ENCODE measurements around the gene SLC38A10.

SLC38A10 gene

DNA sequence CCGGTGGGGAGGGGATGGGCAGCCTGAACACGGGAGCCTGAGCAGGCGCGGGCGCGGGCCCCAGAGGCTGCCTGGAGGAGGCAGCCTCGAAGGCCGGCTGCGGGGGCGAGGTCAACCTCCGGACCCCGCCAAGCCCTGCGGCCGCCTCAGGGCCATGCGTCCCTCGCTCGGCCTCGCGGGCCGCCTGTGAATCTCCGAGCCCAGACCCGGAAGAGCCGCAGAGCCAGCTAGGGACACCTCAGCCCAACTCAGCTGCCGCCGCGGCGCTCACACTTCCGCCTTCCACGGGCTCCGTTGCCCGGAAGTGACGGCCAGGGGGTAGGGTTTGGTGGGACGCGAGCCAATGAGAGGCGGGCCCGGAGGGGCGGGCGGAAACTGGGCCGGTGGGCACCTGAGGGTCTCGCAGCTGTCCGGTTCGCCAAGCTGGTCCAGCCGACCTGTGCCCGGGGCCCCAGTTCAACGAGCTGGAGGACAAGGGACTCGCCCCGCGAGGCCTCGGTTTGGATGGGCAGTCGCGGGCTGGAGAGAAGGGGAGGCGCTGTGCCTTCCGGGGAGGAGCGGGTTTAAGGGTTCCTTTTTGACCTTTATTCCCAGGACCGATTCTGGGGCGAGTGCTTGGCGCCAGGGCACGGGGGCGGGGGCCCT lies at the start of gene SLC38A10:
TSS of gene SLC38A10 (minus strand) at position 277 of the 645 bp plus-strand sequence. CDS start 386 bp downstream, outside the sequence.
- peak; percentile 78 to 90 (median 86) for DNase-seq (ENCODE audit: low read depth in 4 of 4, low spot score in 1 of 4)

DNA sequence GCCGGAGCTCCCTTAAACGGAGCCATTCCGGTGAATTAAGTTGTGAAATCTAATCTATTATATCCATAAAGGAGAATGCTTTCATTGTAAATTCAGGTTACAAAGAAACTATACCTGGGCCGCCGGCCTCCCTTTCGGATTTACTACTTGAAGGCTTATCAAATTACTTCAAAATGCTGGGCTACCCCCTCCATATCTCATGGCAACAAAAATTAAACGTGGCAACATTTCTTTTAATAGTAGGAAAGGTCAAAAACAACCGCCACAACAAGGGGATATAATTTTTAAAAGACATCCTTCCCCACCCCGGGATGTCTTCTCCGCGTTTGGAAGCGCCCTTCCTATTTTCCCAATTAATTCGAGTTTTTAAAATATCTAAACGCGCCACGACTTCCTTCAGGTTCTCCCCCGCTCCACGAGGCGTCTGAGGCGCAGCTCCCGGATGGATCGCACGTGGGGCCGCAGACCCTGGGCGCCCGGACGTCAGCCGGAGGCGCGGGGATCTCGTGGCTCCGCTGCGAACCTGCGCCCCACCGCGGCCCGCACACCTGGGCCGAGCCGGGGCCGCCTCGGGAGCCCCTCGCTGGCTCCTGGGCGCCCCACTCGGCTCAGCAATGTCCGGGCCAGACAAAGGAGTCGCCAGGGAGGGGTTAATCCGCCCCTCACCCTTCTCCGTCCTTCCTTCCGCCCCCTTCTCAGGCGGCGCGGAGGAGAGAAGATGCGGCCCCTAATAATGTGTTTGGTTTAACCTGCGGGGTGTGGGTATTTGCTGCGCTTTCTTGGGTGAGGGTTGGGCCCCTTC lies 47.4 kb upstream of the SLC38A10 start:
- DNase-seq (ENCODE audit: low read depth in 4 of 4, low spot score in 1 of 4): no peak

DNA sequence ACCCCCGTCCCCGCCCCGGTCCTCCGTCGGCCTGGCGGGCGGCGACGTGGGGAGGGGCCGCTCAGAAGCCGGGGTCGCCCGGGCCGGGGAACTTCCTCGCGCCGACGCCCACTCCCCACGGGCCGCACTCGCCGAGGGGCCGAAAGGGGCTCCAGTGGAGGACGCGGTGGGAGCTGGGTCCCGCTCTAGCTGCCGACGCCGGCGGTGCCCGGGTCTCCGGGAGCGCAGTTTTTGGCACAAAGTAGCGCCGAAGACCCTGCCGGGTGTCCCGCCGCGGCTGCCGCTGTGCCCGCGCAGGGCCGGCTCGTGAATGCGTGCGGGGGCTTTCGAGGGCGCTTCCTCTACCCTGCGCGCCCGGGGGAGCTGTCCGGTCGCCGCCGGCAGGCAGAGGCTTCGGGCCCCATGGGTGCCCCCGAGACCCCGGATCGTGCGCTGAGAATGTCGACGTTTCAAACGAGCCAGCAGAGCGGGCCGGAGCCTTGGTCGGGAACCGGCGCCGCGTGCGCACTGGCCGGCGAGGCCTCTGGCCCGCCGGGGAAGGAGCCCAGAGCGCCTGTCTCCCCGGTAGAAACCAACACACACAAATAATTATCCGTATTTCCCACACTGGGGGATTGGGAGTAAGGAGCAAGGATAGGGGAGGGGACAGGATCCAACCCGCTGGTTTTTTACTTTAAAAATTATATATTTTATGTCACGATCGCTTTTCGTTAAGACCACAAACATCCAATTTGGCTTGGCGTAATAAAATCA lies 46.6 kb upstream of the SLC38A10 start:
- no peak for DNase-seq (ENCODE audit: low read depth in 4 of 4, low spot score in 1 of 4)

DNA sequence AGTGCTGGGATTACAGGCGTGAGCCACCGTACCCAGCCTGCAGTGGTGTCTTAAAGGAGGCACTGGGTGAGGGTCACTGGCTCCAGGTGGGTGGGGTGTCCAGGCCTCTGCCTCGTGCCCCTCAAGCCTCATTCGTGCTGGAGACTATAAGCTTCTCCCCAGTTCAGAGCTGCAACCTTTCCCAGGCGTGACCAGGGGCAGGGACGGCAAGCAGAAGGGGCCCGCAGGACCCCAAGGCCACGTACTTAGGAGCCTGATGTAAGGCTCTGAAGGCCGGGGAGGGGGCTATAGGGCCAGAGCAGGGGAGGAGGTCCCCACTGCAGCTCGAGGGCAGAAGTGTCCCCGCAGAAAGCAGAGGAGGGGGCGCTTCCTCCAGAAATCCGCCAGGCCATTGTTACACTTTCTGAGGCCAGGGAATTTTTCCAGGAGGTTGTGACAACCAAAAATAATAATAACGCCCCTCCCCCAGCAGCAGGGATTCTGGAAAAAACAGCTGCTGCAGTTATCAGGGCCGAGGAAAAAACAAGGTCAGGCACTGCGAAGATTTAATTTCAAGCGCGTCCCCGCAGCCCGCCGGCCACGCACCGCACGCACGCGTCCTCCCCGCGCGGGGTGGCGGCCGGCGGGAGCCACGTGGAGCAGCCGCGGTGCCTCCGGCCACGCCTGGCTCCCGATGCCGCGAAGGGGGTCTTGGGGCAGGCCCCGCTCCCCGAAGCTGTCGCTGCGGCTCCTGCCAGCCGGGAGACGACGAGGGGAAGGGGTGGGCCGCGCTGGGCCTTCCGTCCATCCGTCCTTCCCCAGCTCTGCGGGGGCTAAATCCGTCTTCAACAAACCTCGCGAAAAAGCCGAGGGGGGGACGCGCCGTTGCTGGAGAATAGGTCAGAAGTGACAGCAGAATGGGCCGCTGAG lies 45.8 kb upstream of the SLC38A10 start:
- no peak for DNase-seq (ENCODE audit: low read depth in 4 of 4, low spot score in 1 of 4)

DNA sequence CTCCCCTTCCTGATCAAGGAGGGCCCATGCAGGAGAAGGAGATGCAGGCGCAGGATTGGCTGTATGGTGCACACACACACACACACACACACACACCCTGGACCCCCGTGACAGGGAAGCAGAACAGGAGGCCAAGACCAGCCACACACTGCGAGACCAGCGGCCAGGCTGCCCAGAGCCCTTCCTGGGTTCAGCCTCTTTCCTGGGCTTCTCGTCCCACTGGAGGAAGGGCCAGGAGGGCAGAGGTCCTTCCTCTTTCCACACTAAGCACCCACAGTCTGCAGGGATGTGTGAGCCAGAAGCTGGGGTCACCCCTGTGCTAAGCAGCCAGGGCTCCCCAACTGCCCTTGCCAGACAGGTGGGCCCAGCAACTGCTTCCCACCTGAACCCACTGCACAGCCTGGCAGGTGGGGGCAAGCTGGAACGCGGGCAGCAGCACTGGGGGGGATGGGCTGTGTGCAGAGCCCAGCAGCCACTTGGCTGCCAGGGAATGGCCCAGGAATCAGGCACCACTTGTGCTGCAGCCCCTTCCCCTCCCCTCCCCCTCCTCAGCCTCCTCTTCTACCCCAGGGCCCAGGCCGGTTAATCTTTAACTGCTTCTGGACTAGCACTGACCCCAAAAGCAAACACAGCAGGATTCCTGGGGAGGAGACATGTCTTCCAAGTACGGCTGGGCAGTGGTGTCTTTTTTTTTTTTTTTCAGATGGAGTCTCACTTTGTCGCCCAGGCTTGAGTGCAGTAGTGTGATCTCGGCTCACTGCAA lies 44.6 kb upstream of the SLC38A10 start:
- DNase-seq (ENCODE audit: low read depth in 4 of 4, low spot score in 1 of 4): no peak

DNA sequence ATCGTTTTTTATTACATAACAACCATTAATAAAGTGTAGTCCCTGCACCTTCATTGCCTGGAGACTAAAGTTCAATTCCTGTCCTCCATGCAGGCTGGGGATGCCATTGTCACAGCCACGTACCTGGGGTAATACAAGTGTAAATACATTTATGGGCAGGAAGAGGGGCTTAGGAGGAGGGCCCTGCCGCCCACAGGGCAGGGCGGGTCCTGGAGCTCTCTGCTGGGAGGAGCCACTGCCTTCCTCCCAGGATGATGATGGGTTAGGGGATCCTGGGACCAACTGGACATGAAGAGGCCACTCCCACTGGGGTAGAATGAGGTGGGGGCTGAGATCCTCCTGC lies 44.1 kb upstream of the SLC38A10 start:
- no peak for DNase-seq (ENCODE audit: low read depth in 4 of 4, low spot score in 1 of 4)

DNA sequence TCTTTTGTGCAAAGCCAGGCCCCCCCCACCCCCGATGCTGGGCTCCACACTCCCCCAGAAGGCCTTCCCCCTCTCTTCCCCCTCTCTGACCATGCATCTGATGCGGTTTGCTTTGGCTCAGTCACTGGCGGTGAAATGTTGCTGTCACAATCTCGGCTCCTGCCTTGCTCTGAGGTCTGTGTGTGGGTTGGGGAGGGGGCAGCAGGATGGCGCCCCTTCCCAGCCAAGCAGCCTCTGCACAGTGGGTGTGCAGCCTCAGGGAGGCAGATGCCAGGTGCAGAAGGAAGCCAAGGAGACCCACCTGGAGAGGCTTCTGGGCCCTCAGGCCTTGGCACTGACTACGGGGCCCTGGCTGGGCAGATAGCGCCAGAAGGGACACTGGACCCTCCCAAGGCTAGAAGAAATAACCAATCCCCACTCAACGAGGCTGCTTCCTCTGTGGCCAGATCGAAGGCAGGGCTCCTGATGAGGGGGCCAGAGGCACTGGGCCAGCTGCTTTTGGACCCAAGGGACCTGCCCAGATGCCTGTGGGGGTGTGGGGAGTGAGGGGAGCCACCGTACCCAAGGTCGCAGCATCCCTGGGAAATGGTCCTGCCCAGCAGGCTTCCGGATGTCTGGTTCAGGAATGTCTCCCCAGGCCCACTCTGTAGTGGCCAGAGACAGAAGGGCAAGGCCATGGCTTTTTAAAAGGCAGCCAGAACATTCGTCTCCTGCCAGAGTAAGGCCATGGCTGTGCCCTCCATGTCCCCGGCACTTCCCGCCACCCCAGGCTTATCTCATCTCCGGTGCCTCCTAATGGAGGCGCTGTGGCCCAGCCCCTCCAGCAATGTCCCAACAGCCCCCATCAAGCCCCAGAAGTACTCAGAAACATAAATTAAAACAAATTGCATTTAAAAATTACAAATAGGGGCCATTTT lies 43.4 kb upstream of the SLC38A10 start:
- no peak for DNase-seq (ENCODE audit: low read depth in 4 of 4, low spot score in 1 of 4)

DNA sequence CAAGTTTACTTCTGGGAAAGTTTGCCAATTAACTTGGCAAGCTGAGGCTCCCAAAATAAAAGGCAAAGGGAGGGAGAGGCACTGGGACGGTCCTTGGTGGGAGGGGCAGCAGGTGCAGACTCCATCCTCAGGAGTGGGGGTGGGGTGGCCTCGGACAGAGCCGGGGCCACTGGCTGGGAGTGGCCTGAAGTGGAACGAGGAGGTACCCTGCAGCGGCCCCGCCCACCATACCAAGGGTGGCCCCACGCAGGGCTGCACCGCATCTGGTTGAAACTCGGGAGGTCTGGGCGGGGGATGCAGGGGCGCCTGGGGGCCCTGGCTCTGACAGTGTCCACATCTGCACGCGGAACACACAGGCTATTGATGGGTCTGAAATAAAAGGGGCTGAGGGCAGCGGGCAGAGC lies 42.4 kb upstream of the SLC38A10 start:
- DNase-seq (ENCODE audit: low read depth in 4 of 4, low spot score in 1 of 4): no peak

DNA sequence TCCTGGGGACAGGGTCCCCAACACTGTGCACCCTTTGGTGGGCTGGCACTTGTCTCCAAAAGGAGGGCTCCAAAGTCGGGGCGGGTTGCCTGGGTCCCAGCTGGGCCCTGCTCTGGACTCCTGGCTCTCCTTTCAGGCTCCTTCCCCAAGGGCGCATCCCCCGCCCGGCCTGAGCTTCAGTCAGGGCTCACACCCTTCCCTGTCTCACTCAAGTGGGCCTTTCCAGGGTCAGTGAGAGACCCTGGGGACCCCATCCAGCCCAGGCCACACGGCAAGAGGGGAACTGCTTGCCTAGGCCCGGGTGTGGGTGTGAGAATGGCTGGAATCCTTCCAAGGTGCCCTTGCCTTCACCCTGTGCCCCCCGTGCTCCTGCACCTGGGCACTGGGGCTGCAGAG lies 41.8 kb upstream of the SLC38A10 start:
- DNase-seq (ENCODE audit: low read depth in 4 of 4, low spot score in 1 of 4): no peak

DNA sequence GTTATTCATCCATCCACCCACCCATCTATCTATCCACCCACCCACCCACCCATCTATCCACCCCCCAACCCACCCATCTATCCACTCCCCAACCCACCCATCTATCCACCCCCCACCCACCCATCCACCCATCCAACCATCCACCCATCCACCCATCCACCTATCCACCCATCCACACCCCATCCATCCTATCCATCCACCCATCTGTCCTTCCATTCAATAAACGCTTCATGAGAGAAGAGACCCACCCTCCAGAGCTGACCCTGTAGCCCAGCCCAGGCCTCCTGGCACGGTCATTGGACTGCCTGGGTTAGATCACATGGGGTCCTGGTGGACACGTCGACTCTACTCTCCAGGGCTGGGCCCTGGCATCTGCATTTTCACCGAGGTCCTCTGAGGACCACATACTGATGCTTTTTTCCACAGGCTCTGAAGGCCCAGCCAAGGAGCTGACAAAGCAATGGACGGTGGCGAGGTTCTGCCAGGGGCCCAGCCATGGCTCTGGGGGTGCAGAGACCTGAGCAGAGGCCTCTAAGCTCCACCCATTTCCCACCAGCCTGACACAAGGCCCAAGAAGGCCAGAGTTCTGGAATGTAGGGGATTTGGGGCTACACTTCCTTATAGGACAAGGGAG lies 41.3 kb upstream of the SLC38A10 start:
- DNase-seq (ENCODE audit: low read depth in 4 of 4, low spot score in 1 of 4): no peak

DNA sequence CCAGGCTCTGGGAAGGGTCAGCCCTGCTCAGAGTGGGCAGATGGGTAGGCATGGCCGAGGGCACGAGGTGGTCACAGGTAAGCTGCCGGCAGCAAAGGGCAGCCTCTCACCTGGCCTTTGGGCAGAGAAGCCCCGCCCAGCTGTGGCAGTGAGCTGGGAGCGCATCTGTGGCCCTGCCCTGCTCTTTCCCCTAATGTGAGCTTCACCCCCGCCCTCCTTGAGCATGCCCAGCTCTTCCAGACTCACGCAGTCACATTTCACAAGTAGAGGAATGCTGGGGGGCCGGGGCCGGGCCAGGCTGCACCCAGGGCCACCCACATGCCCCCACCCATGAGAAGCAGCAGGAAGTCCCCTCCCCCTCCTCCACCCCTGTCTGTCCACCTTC lies 40.7 kb upstream of the SLC38A10 start:
- DNase-seq (ENCODE audit: low read depth in 4 of 4, low spot score in 1 of 4): no peak

DNA sequence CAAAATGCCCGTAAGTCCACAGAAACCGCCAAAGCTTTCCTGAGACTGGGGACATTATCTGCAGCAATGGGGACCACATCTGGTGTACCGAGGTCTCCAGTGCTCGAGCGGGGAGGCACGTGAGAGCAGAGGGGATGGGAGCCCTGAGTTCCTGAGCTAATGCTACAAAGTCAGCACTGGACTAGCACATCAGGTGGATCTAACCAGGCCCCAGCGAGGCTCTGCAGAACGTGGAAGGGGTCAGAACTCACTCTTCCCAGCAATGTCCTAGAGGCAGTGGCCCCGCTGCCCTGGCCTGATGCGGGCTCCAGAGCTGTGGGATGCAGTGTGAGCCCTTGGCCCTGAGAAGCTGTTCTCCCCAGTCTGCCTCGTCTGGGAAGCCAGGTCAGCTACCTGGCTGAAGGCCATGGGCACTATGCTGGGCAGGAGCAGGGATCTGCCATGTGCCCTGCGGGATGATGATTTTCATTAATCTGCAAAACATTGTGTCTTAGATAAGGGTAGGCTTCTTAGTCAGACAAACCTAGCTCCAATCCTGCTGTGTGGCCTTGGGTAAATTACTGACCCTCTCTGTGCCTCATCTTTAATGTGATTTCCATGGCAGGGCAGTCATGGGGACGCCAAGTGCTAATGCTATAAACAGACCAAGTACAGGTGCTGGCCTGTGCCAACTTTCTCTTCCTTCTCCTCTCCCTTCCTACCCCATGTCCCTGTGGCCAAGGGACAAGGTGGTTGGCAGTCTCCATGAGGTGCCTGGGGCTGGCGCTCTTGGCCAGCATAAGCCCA lies 40.1 kb upstream of the SLC38A10 start:
- DNase-seq (ENCODE audit: low read depth in 4 of 4, low spot score in 1 of 4): no peak

DNA sequence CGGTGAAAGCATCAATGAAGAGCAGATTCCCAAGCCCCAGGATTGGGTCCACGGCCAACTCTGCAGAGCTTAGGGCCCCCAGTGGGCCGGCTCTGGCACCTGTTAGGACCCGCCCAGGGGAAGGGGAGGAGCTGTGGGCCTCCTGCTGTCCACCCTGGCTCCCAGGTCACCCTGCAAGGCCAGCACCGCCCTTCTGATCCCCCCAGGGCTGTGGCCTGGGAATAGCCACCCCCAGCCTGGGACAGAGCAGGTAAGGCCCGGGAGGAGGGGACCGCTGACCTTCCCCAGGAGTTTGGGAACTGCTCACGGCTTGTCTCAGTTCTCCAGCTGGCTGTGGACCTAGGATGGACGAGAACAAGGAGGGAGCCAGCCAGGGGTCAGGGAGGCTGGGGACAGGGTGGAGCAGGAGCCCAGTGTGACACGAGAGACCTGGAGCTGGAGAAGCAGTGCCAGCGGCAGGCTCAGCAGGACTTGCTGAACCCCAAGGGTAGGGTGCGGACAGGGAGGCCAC lies 39.3 kb upstream of the SLC38A10 start:
- DNase-seq (ENCODE audit: low read depth in 4 of 4, low spot score in 1 of 4): no peak

DNA sequence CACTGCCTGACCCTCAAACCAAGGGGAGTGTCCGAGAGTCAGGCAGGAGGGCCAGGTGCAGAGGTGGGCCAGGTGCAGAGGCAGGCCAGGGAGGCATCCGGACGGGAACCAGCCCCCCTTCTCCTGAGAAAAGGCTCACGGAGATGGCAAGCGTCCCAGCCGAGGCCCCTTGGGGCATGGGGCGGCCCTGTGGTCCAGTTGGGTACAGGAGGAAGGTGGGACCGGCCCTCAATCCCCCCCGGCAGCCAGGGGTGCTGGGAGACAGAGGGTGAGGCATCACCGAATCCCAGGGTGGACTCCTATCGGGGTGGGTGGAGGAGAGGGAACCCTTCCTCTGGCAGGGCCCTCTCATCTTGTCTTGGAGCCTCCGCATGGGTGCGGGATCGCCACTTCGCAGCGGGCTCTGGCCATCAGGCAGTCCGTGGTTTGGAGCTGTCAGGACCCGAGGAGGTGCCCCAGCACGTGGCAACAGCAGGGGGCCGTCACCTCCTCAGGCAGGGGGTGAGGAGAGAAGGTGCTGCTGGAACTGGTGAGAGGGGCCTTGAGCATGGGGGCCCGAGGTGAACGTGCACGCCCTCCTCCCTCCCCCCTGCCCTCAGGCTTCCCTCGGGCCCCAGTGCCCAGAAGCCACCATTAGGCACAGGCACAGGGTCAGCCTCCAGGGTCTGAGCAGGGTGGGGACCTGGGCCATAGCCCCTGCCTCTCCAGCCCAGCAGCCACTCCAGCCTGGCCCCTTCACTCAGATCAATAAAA lies 38.7 kb upstream of the SLC38A10 start:
- no peak for DNase-seq (ENCODE audit: low read depth in 4 of 4, low spot score in 1 of 4)

DNA sequence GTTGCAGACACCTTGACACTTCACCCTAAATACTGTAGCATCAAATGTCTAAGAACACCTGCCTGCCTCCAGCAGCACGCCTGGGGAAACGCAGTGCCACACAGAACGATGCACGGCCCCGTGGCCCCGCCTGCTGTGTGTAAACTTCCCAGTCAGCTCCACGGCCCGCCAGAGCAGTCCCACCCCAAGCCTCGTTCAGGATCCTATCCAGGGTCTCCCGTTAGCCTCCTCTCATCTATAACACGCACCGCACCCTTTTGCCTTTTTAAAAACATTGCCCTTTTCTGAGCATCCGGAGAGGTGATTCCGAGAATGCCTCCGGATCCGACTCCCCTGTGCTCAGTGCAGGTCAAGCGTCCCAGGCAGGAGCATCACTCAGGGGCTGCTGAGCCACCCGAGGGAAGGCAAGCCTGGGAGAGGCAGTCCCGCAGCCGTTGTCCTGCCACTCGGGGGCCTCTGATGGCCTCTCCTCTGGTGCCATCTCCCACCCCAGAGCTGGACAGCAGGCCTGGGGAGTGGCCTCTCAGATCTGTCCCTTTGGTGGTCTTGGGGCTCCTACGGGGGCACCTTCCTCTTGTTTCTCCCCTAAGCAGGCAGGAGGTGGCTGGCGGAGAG lies 37.9 kb upstream of the SLC38A10 start:
- DNase-seq (ENCODE audit: low read depth in 4 of 4, low spot score in 1 of 4): no peak

DNA sequence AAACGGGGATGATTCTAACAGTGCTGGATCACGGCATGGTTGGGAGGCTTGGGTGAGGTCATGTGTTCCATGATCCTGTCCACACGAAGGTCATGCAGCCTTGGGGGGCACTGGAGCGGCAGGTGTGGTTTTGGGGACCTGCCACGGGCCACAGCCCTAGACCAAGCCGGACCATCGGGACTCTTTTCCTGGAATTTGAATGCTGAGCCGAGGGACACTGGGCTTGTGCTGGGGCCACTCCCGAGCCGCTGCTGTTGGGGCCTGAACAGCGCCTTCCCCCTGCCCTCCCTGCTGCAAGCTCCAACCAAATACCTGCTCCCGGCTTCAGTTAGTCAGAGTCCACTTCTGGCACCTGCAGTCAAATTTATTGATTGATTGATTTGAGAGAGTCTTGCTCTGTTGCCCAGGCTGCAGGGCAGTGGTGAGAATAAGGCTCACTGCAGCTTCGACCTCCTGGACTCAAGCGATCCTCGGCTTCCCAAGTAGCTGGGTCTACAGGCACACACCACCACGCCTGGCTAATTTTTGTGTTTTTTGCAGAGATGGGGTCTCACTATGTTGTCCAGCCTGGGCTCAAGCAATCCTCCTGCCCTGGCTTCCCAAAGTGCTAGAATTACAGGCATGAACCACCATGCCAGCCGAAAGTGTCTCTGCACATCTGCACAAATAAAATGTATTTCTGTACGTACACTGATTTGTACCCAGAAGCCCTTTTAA lies 37.2 kb upstream of the SLC38A10 start:
- no peak for DNase-seq (ENCODE audit: low read depth in 4 of 4, low spot score in 1 of 4)
